Measurements from ENCODE around the gene ADM. TPM values are rescaled to one million over a fixed set of nuclear protein-coding genes. Genes with fewer than 3 reads are reported as not detected.
A peak's percentile ranks its signal among the peaks of the same experiment; 100 is the strongest.
"Not testable (repeated sequence)": the region's sequence is repeated elsewhere in the genome, so short reads cannot be mapped to it uniquely, and the experiment has no call there.

ADM gene, protein sequence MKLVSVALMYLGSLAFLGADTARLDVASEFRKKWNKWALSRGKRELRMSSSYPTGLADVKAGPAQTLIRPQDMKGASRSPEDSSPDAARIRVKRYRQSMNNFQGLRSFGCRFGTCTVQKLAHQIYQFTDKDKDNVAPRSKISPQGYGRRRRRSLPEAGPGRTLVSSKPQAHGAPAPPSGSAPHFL
- total RNA-seq = 100 to 1,000 TPM in 1 of 8 experiments, 10 to 100 TPM in 6, 1 to 10 TPM in 1; 3.6 to 131 (median 31.3) TPM

DNA sequence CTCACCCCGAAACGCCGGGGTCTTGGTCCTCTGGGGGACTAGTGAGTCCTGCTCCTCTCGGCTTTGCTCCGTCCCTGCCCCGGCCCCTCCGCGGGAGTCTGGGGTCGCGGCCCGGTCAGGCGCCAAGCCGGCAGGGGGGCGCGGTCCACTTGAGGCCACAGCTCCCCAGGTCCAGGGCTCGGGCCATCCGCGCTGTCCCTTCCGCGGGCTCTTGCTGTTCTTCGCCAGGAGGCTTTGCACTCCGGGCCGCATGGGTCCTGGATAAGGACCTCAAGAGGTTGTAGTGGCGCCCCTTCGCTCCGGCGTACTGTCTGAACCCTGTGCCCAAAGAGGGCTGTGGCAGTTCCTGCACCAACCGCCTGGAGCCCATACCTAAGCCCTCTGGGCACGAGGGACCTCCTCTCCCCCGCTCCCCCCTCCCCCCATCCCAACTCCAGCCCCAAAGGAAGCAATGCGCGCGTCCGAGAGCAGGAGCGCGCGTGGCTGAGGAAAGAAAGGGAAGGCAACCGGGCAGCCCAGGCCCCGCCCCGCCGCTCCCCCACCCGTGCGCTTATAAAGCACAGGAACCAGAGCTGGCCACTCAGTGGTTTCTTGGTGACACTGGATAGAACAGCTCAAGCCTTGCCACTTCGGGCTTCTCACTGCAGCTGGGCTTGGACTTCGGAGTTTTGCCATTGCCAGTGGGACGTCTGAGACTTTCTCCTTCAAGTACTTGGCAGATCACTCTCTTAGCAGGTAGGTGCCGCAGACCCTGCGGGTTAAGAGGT is at the start of gene ADM:
TSS of gene ADM (plus strand) at position 579 of the 767 bp plus-strand sequence. CDS start 628 bp downstream, outside the sequence.
- Histone ChIP-seq H3K4me1 (replicated peaks in 1 of 2) (peaks cover 4 to 12% of the 10 kb centered on the region in 2 donors), H3K27ac (no peak within 1 kb of the TSS), H3K4me3 (peak within 1 kb of the TSS; percentile 24 to 57 (median 40))
- ATAC-seq (replicated peaks in 6 of 8) = peak; percentile 17 to 56 (median 46)
- in situ Hi-C loops (cut with MboI; ENCODE audit: low pct_unique_long_range_greater_than_20kb in 2 of 9, low sequenced_read_pairs in 9 of 9, unreplicated experiment in 9 of 9) = loop anchor here in 4 of 9 experiments (25.0 kb wide), 3 partner anchors 92 to 542 kb away; no protein-coding TSS in a partner anchor
- 0 to 47% (median 6%) methylated on average over 1 to 15 of the region's 48 CpGs; no CpG with 5 or more reads in 3 of the 10 experiments for WGBS, 10 experiments

DNA sequence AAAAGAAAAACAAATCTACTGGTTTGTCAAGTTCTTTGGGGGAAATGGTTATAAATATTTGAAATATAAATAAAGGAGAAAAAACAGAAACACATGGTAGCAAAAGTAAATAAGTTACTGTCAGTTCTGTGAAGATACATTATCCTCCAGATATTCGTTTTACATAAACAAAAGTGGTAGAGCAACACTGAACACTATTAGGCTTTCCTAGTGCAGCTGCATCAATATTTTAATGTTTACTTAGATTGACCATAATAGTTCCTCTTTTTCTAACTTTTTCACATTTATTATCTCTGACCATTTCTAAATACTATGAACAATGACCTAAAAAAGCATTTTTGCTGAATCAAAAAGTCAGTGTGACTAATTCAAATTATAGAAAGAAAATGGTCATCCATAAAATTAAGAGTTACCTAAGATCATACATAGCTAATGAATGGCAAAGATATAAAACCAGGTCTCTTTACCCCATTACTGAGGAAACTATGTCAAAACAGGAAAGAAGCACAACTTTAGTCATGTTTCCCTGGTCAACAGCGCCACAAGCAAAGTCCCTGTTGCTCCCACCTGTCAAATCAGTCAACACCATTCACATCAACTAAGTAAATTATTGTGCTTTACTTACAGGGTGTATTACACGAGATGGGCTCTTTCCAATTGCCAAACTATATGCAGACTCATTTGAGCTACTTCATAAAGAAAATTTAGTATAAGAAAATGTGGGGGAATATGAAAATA is 49.3 kb upstream of the ADM start:
- Histone ChIP-seq H3K4me1 (replicated peaks in 1 of 2) (no peaks in the 10 kb centered on the region), H3K27ac (no peak overlapping the region), H3K4me3 (no peak overlapping the region)
- 56 to 100% (median 83%) methylated on average over 1 to 3 of the region's 3 CpGs for WGBS, 10 experiments
- in situ Hi-C loops (cut with MboI; ENCODE audit: low pct_unique_long_range_greater_than_20kb in 2 of 9, low sequenced_read_pairs in 9 of 9, unreplicated experiment in 9 of 9) = no loop called here
- no peak for ATAC-seq (replicated peaks in 6 of 8)

DNA sequence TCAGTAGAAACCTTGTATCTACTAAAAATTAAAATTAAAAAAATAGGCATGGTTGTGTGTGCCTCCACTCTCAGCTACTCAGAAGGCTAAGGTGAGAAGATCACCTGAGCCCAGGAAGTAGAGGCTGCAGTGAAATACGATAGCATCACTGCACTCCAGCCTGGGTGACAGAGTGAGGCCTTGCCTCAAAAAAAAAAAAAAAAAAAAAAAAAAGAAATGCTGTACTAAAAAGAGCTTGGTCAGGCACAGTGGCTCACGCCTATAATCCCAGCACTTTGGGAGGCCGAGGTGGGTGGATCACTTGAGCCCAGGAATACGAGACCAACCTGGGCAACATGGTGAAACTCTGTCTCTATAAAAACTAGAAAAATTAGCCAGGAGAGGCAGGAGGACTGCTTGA is 47.4 kb upstream of the ADM start:
- Histone ChIP-seq H3K4me1 (replicated peaks in 1 of 2) (no peaks in the 10 kb centered on the region), H3K4me3 (no peak overlapping the region), H3K27ac (no peak overlapping the region)
- in situ Hi-C loops (cut with MboI; ENCODE audit: low pct_unique_long_range_greater_than_20kb in 2 of 9, low sequenced_read_pairs in 9 of 9, unreplicated experiment in 9 of 9) = no loop called here
- ATAC-seq (replicated peaks in 6 of 8) = no peak
- 60 to 100% (median 94%) methylated on average over 1 to 4 of the region's 4 CpGs; no CpG with 5 or more reads in 2 of the 10 experiments for WGBS, 10 experiments

DNA sequence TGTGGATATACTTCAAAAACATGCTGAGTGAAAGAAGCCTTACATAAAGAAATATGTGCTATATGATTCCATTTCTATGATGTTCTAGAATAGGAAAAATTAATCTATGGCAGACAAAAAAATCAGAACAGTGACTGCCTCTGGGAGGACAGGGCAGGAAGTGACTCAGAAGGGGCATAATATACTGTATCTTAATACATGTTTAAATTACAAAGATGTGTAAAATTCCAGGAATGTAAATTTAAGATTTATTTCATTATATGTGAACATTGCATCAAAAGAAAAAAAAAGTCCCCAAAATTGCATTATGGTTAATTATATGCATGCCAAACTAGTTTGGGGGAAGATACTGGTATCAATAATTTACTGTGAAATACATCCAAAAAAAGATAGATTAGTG is 43.1 kb upstream of the ADM start:
- in situ Hi-C loops (cut with MboI; ENCODE audit: low pct_unique_long_range_greater_than_20kb in 2 of 9, low sequenced_read_pairs in 9 of 9, unreplicated experiment in 9 of 9) = no loop called here

DNA sequence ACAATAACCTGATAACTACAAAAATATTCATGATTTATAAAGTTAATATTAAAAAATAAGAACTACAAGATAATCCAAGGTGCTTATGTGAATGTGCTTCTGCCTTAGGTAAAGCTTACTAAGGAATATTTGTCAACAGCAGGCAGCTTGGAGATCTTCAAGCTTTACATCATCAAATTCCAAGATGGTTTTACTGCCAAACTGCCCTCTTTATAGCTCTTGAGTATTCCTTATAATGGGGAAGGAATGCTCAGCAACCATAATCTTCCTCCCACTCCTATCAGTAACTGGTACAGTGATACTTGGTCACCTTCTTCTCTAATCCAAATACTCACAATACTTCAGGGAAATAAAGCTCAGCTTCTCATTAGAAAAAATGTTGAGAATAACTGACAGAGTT is 40.9 kb upstream of the ADM start:
- no peak for ATAC-seq (replicated peaks in 6 of 8)
- no peak overlapping the region for H3K4me3 ChIP-seq
- H3K27ac ChIP-seq = no peak overlapping the region
- in situ Hi-C loops (cut with MboI; ENCODE audit: low pct_unique_long_range_greater_than_20kb in 2 of 9, low sequenced_read_pairs in 9 of 9, unreplicated experiment in 9 of 9) = no loop called here
- no peaks in the 10 kb centered on the region for H3K4me1 ChIP-seq (replicated peaks in 1 of 2)

More for the DNA sequence above, 43.1 kb upstream of the ADM start:
- no peak overlapping the region for H3K27ac ChIP-seq
- no peak overlapping the region for H3K4me3 ChIP-seq
- H3K4me1 ChIP-seq (replicated peaks in 1 of 2) = no peaks in the 10 kb centered on the region
- ATAC-seq (replicated peaks in 6 of 8) = peak in 3 of 8 experiments; percentile 27 to 64 (median 39)

DNA sequence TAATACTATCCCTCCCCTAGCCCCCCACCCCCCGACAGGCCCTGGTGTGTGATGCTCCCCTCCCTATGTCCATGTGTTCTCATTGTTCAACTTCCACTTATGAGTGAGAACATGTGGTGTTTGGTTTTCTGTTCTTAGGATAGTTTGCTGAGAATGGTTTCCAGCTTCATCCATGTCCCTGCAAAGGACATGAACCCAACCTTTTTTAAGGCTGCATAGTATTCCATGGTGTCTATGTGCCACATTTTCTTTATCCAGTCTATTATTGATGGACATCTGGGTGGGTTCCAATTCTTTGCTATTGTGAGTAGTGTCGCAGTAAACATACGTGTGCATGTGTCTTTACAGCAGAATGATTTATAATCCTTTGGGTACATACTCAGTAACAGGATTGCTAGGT is 40.2 kb upstream of the ADM start:
- in situ Hi-C loops (cut with MboI; ENCODE audit: low pct_unique_long_range_greater_than_20kb in 2 of 9, low sequenced_read_pairs in 9 of 9, unreplicated experiment in 9 of 9); H3K4me3 ChIP-seq; H3K4me1 ChIP-seq (replicated peaks in 1 of 2); ATAC-seq (replicated peaks in 6 of 8); H3K27ac ChIP-seq: not testable (repeated sequence)
- 93 to 100% (median 100%) methylated on average over 2 of the region's 3 CpGs; no CpG with 5 or more reads in 4 of the 10 experiments for WGBS, 10 experiments

DNA sequence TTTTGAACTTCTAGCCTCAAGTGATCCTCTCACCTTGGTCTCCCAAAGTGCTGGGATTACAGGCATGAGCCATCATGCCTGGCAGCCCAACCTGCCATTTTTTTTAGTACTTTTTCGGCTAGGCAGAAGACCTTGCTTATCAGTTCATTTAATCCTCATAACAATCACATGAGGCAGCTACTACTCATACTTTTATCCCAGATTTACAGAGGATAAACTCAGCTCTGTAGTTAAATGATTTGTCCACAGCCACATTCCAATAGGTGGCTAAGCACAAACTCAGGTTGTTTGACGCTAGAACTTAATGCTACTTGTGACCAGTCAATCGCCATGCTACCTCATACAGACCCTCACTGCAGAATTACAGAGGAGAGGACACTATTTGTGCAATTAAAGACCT is 38.9 kb upstream of the ADM start:
- in situ Hi-C loops (cut with MboI; ENCODE audit: low pct_unique_long_range_greater_than_20kb in 2 of 9, low sequenced_read_pairs in 9 of 9, unreplicated experiment in 9 of 9) = no loop called here
- no peak overlapping the region for H3K27ac ChIP-seq
- no peak for ATAC-seq (replicated peaks in 6 of 8)
- WGBS, 10 experiments = 20 to 100% (median 89%) methylated on average over 1 to 3 of the region's 3 CpGs; no CpG with 5 or more reads in 4 of the 10 experiments
- H3K4me3 ChIP-seq = no peak overlapping the region
- no peaks in the 10 kb centered on the region for H3K4me1 ChIP-seq (replicated peaks in 1 of 2)

DNA sequence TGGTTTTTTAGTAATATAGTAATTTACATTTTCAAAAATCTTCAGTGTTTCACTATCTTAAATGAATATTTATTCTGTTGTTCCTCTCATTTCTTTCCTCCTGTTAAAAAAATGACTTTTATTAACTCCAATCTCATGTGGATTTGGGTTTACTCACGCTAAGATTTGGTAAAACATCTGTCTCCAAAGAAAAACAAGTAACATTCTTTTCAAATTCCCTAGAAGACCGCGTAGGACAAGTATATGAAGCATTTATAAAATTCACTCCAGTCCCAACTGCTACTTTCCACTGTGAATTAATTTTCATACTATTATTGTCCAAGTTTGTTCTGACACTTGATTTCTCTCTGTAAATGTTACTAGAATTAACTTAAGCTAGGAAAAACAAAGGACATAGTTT is 37.1 kb upstream of the ADM start:
- 43 to 100% (median 88%) methylated on average over 2 to 3 of the region's 3 CpGs for WGBS, 10 experiments
- ATAC-seq (replicated peaks in 6 of 8) = no peak
- in situ Hi-C loops (cut with MboI; ENCODE audit: low pct_unique_long_range_greater_than_20kb in 2 of 9, low sequenced_read_pairs in 9 of 9, unreplicated experiment in 9 of 9) = no loop called here
- Histone ChIP-seq H3K27ac (no peak overlapping the region), H3K4me1 (replicated peaks in 1 of 2) (no peaks in the 10 kb centered on the region), H3K4me3 (no peak overlapping the region)

DNA sequence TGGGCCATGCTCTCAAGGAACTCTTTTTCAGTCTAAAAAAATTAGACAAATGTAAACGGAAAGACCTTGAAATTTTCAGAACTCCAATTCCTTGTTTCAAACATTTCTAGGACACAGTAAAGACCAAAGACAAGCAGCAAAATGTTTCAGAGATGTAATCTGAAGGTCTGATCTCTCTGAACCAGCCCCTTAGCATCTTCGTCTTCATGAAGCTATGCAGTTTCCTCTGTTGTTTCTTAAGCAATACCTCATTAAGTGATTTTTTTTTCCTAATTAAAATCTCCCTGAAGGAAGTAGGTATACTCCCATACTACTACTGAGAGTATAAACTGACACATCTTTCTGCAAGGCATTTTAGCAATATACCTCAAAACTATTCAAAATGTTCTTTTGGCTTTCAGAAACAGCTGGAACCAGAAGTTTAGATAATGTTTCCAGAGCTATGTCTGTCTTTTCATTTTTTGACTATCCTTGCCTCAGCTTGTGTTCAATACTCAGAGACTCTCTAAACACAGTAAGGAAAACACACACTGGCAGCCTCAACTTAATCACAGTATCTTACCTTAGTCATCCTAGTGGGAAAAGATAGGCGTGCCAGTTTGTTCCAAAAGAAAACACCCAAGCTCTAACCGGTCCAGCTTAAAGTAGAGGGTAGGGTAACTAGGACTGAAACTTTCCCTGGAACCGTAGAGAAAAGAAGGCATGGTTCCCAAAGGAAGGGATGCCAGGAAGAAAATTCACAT is 36.0 kb upstream of the ADM start:
- H3K27ac ChIP-seq = no peak overlapping the region
- in situ Hi-C loops (cut with MboI; ENCODE audit: low pct_unique_long_range_greater_than_20kb in 2 of 9, low sequenced_read_pairs in 9 of 9, unreplicated experiment in 9 of 9) = no loop called here
- WGBS, 10 experiments = 53 to 100% (median 70%) methylated on average over 1 to 5 of the region's 5 CpGs
- no peaks in the 10 kb centered on the region for H3K4me1 ChIP-seq (replicated peaks in 1 of 2)
- peak in 2 of 8 experiments; percentile 36 to 60 for ATAC-seq (replicated peaks in 6 of 8)
- H3K4me3 ChIP-seq = no peak overlapping the region

DNA sequence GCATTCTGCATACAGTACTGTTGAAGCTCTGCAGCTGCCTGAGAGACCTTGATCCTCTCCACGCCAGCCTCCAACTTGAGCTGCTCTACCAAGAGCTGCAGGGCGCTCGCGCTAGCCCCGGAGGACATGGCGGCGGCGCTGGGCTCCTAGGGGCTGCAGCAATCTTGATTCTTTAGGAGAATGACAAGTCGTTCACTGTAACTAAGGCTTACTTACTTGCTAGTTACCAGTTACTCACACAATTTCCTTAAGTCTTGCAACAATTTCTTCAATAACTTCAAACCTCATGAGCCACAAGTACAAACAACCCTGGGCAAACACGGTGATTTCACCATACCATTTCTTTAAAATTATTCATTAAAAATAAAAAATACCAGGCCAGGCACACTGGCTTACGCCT is 32.7 kb upstream of the ADM start:
- H3K4me1 ChIP-seq (replicated peaks in 1 of 2) = no peaks in the 10 kb centered on the region
- H3K27ac ChIP-seq = no peak overlapping the region
- 81 to 100% (median 92%) methylated on average over 1 to 5 of the region's 11 CpGs; no CpG with 5 or more reads in 5 of the 10 experiments for WGBS, 10 experiments
- no peak for ATAC-seq (replicated peaks in 6 of 8)
- in situ Hi-C loops (cut with MboI; ENCODE audit: low pct_unique_long_range_greater_than_20kb in 2 of 9, low sequenced_read_pairs in 9 of 9, unreplicated experiment in 9 of 9) = no loop called here
- H3K4me3 ChIP-seq = no peak overlapping the region

DNA sequence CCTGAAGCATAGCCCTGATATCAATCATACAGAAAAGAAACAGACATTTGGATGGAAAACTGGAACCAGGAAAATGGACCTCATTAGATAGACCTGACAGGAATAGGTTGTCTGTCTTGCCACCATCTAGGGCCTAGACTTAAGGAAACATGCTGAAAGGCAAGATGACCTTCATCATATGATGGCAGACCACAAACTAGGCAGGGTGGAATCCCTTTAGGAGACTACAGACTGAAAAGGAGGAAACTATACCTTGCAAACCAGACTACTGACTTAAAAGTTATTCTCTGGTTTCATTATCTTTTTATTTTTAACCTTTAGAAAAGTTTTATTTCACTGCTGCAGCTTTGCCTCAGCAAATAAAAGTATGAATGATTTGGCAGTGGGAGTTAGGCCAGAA is 31.1 kb upstream of the ADM start:
- H3K4me1 ChIP-seq (replicated peaks in 1 of 2) = no peaks in the 10 kb centered on the region
- in situ Hi-C loops (cut with MboI; ENCODE audit: low pct_unique_long_range_greater_than_20kb in 2 of 9, low sequenced_read_pairs in 9 of 9, unreplicated experiment in 9 of 9) = no loop called here
- no peak overlapping the region for H3K4me3 ChIP-seq
- H3K27ac ChIP-seq = no peak overlapping the region
- no peak for ATAC-seq (replicated peaks in 6 of 8)

DNA sequence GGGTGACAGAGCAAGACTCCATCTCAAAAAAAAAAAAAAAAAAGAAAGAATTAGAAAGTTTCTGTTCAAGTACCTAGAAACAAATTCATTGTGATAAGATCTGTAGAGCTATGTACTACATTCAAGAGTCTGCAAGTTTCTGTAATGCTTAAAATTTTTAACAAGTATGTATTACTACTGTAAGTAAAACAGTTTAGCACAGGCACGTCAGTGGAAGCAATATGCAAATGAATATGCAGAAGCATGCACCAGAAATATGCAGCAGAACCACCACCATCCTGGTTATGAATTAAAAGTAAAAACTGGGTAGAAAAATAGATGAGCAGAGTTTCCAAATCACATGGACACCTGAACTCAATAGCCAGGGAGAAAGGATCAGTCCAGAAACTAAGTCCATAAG is 30.1 kb upstream of the ADM start:
- 0 to 100% (median 67%) methylated on average over 1 of the region's 1 CpG; no CpG with 5 or more reads in 1 of the 10 experiments for WGBS, 10 experiments

DNA sequence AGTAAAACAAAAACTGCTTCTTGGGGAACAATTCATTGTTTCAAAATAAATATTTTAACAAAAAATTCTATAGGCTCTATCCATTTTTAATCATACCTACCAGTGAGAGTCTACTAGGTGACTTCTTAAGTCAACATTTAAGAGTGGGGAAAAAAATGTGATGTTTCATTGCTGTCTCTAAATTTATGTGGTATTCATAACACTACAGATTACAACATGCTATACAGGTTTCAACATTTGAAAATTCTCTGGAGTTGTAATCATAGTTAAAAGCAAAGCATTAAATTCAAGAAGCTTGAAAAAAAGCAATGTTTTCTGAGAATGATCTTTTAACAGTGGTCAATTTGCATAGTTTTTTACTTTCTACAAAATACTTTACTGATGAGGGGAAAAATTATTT is 29.2 kb upstream of the ADM start:
- Histone ChIP-seq H3K27ac (no peak overlapping the region), H3K4me3 (no peak overlapping the region), H3K4me1 (replicated peaks in 1 of 2) (no peaks in the 10 kb centered on the region)
- ATAC-seq (replicated peaks in 6 of 8) = no peak
- in situ Hi-C loops (cut with MboI; ENCODE audit: low pct_unique_long_range_greater_than_20kb in 2 of 9, low sequenced_read_pairs in 9 of 9, unreplicated experiment in 9 of 9) = loop anchor here in 1 of 9 experiments (25.0 kb wide), 1 partner anchor 513 kb away; no protein-coding TSS in a partner anchor

More for the DNA sequence above, 30.1 kb upstream of the ADM start:
- H3K4me3 ChIP-seq = no peak overlapping the region
- in situ Hi-C loops (cut with MboI; ENCODE audit: low pct_unique_long_range_greater_than_20kb in 2 of 9, low sequenced_read_pairs in 9 of 9, unreplicated experiment in 9 of 9) = loop anchor here in 1 of 9 experiments (25.0 kb wide), 1 partner anchor 512 kb away; no protein-coding TSS in a partner anchor
- H3K4me1 ChIP-seq (replicated peaks in 1 of 2) = no peaks in the 10 kb centered on the region
- ATAC-seq (replicated peaks in 6 of 8) = peak in 3 of 8 experiments; percentile 85 to 94 (median 93)
- no peak overlapping the region for H3K27ac ChIP-seq
